Kidney epithelial cell (primary cell): ENCODE results near the gene GPN3. TPM values are rescaled to one million over a fixed set of nuclear protein-coding genes. Genes with fewer than 3 reads are reported as not detected.

Source experiments
- DNase-seq: peaks from one replicate; pipeline ENCODE4 v3.0.0-alpha.2; 2010; ENCODE audit warnings: low read depth
- H3K27me3 ChIP-seq: 2 replicates; pipeline ENCODE4 v1.6.0; 2011; ENCODE audit warnings: low read length; ENCODE audit not compliant: control insufficient read depth, insufficient read depth
- H3K36me3 ChIP-seq: 2 replicates; pipeline ENCODE4 v1.5.1; 2011; ENCODE audit warnings: low read length; ENCODE audit not compliant: control insufficient read depth, insufficient read depth
- H3K4me3 ChIP-seq: 2 replicates; pipeline ENCODE4 v1.5.1; 2011; ENCODE audit warnings: low read depth, mild to moderate bottlenecking, control low read depth, low read length
- CTCF ChIP-seq: IDR thresholded peaks from 2 replicates; pipeline ENCODE4 v1.5.1; 2011; ENCODE audit warnings: mild to moderate bottlenecking, moderate library complexity, low read length, control low read depth, inconsistent platforms; ENCODE audit not compliant: insufficient read depth, poor library complexity, severe bottlenecking
- total RNA-seq: library from RNA; depleted of rRNA; stranded (reverse); fragments of >200 nt; gene quantifications from 2 replicates; pipeline ENCODE4 v1.2.3, GENCODE V29; 2015

GPN3 gene
- total RNA-seq, 1 donor from 2014 or later = 25.9 TPM

GRCh38 chr12:110403976-110404682, 63.9 kb downstream of the GPN3 start:
- no peaks in the 10 kb centered on the region for H3K27me3 ChIP-seq
- no peak for TF ChIP-seq CTCF
- H3K4me3 ChIP-seq = peak overlapping the region; percentile 78
- no peak for DNase-seq
- H3K36me3 ChIP-seq = no peaks in the 10 kb centered on the region

- H3K36me3 ChIP-seq = no peaks in the 10 kb centered on the region
- no peak for TF ChIP-seq CTCF
- no peaks in the 10 kb centered on the region for H3K27me3 ChIP-seq
- H3K4me3 ChIP-seq = peak within 1 kb of the TSS; percentile 78
- DNase-seq = peak; percentile 54
These were observed 64.7 kb downstream of the GPN3 start, which contains the start of gene ANAPC7 for GRCh38 chr12:110403146-110403975. Gene ANAPC7, minus strand, starts transcription at chr12:110403708. Its CDS starts 81 bp downstream, at chr12:110403627.

Other genes with a start within 250 kb of the GPN3 start
- gene ATP2A2, start 187.0 kb downstream of the GPN3 start, total RNA-seq = 128 and 143 TPM in 2 replicates
- gene ANAPC7, start 64.5 kb downstream of the GPN3 start, total RNA-seq = 49.0 and 51.3 TPM in 2 replicates
- 796 and 823 TPM in 2 replicates for gene ARPC3, start 17.9 kb downstream of the GPN3 start, total RNA-seq
- 5.7 and 7.5 TPM in 2 replicates for gene FAM216A, start 588 bp upstream of the GPN3 start, total RNA-seq
- gene VPS29, start 33.9 kb upstream of the GPN3 start, total RNA-seq = 75.4 and 93.7 TPM in 2 replicates
- gene RAD9B, start 34.1 kb upstream of the GPN3 start, total RNA-seq = 0.88 and 1.2 TPM in 2 replicates
- 9.8 and 11.5 TPM in 2 replicates for gene PPTC7, start 115.1 kb upstream of the GPN3 start, total RNA-seq
- 16.5 and 27.7 TPM in 2 replicates for gene TCTN1, start 145.9 kb upstream of the GPN3 start, total RNA-seq
- gene HVCN1, start 220.9 kb upstream of the GPN3 start, total RNA-seq = 0.33 and 2.1 TPM in 2 replicates